SK-N-MC (cell line): ENCODE measurements around the gene CACNA2D4.

ENCODE experiments used
- DNase-seq: peaks from one replicate; pipeline ENCODE4 v3.0.0-alpha.2; 2011; ENCODE audit warnings: low read depth, low spot score
- H3K27ac ChIP-seq: fragments of 200-600 bp; sonication (generic); 2 replicates; pipeline ENCODE4 v1.5.1; 2016; ENCODE audit warnings: mixed run types
- H3K36me3 ChIP-seq: fragments of 200-600 bp; sonication (generic); 2 replicates; pipeline ENCODE4 v1.6.1; 2017; ENCODE audit warnings: antibody characterized with exemption, low read length, mixed read lengths; ENCODE audit not compliant: insufficient read depth
- H3K4me3 ChIP-seq: fragments of 200-600 bp; sonication (generic); 2 replicates; pipeline ENCODE4 v1.5.1; 2016
- H3K9ac ChIP-seq: fragments of 200-600 bp; sonication (generic); 2 replicates; pipeline ENCODE4 v1.8.0; 2017; ENCODE audit warnings: mixed run types, mixed read lengths; ENCODE audit not compliant: insufficient read length
- H3K9me3 ChIP-seq: fragments of 200-600 bp; sonication (generic); 2 replicates; pipeline ENCODE4 v1.6.1; 2017; ENCODE audit warnings: low read depth, mild to moderate bottlenecking, antibody characterized with exemption, low read length, moderate library complexity, mixed read lengths
- EZH2 ChIP-seq: fragments of 200-600 bp; sonication (generic); IDR thresholded peaks from one replicate; pipeline ENCODE4 v1.6.1; 2017; ENCODE audit warnings: antibody characterized with exemption
- FOXP2 ChIP-seq: optimal IDR thresholded peaks from 2 replicates; pipeline ENCODE3; 2011; ENCODE audit warnings: mild to moderate bottlenecking, moderate library complexity; ENCODE audit not compliant: insufficient read depth; ENCODE audit errors: extremely low read length, control extremely low read depth
- POLR2AphosphoS5 ChIP-seq: IDR thresholded peaks from 2 replicates; pipeline ENCODE4 v1.6.1; 2012; ENCODE audit warnings: mild to moderate bottlenecking, low read depth, low read length, borderline replicate concordance

The CACNA2D4 gene

DNA sequence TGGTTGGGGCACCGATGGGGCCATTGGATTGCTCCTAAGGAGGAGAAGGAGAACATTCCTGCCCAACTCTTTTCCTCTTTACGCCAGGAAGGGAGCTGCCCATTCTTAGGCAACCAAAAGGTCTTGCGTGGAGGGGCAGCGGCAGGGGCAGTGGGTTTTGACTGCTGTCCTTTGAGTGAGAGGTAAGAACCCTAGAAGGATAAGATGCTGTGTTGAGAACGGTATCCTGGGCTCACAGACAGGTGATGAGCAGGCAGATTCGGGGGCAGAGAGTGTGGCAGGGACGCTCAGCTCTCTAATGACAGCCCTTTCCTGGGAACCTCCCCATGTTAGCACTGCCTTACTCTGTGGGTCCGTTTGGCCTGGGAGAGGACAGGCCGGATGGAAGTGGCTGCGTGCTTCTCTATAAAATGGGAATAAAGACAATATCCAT is 84.8 kb downstream of the CACNA2D4 start:
- Histone ChIP-seq H3K36me3 (no peaks in the 10 kb centered on the region), H3K9ac (no peak overlapping the region), H3K27ac (no peak overlapping the region), H3K4me3 (no peak overlapping the region), H3K9me3 (no peaks in the 10 kb centered on the region)
- DNase-seq: no peak
- TF ChIP-seq FOXP2 (no peak), POLR2AphosphoS5 (no peak), EZH2 (no peak)

DNA sequence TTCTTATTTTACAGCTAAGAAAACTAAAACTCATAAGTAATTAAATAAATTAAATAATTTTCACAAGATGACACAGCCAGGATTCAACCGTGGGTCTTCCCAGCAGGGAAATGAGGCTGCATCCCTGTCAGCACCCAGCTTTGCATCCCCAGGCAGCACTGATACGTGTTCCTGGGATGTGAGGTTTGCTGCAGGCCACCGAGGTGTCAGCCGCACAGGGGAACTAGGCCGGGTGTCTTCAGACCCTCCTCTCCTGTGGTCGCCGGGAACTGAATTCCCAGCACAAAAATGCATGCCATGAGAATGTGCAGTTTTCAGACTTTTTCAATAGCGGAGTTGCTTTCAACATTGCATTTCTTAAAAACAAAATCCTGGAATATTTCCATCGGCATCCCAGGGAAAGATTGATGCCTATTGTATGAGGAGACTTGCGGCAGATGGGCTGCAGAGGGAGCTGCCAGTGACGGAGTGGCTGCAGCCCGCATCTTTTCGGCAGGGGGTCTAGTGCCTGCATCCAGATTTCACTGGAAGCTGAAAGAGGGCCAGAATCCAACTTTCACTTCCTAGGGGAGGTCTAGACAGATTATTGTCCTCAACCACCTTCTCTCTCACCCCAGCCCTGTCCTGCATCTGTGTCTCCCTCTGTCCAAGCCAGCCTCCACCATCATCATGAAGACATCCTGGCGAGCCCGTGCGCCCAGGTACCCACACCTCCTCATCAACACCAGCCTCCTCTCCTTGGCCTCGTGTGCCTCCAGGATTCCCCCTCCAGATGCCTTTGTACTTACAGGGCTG is 85.5 kb downstream of the CACNA2D4 start:
- no peak overlapping the region for H3K4me3 ChIP-seq
- no peak overlapping the region for H3K27ac ChIP-seq
- no peaks in the 10 kb centered on the region for H3K9me3 ChIP-seq

DNA sequence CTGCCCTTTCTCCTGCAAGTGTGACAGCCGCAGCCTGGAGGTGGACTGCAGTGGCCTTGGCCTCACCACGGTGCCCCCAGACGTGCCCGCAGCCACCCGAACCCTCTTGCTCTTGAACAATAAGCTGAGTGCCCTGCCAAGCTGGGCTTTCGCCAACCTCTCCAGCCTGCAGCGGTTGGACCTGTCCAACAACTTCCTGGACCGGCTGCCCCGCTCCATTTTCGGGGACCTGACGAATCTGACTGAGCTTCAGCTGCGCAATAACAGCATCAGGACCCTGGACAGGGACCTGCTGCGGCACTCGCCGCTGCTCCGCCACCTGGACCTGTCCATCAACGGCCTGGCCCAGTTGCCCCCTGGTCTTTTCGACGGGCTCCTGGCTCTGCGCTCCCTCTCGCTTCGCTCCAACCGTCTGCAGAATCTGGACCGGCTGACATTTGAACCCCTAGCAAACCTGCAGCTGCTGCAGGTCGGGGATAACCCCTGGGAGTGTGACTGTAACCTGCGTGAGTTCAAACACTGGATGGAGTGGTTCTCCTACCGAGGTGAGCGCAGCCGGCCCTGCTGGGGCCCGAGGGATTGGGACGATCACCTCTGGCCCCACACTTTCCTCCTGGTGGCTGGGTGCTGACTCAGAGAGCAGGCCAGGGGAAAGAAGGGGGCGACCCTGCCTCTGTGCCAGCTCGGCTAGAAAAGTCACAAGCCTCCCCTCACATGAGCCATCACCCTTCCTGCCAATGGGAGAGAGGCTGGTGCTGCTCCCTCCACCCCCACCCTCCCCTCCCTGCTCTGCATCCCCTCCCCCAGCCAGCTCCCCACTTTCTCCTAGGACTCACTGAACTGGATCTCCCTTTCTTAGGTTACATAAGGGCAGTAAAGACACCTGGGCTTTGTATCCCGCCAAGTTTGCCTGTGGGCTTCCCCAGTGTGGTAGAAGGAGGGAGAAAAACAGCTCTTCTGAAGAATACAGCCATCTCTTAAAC is 87.2 kb downstream of the CACNA2D4 start:
- no peak overlapping the region for H3K27ac ChIP-seq
- TF ChIP-seq POLR2AphosphoS5 (no peak), FOXP2 (no peak), EZH2 (no peak)
- no peak overlapping the region for H3K4me3 ChIP-seq
- DNase-seq: no peak
- no peaks in the 10 kb centered on the region for H3K9me3 ChIP-seq
- H3K9ac ChIP-seq: no peak overlapping the region
- H3K36me3 ChIP-seq: no peaks in the 10 kb centered on the region

More for the DNA sequence above, 85.5 kb downstream of the CACNA2D4 start:
- no peak for DNase-seq
- H3K36me3 ChIP-seq: no peaks in the 10 kb centered on the region
- TF ChIP-seq FOXP2 (no peak), POLR2AphosphoS5 (no peak), EZH2 (no peak)
- H3K9ac ChIP-seq: no peak overlapping the region

DNA sequence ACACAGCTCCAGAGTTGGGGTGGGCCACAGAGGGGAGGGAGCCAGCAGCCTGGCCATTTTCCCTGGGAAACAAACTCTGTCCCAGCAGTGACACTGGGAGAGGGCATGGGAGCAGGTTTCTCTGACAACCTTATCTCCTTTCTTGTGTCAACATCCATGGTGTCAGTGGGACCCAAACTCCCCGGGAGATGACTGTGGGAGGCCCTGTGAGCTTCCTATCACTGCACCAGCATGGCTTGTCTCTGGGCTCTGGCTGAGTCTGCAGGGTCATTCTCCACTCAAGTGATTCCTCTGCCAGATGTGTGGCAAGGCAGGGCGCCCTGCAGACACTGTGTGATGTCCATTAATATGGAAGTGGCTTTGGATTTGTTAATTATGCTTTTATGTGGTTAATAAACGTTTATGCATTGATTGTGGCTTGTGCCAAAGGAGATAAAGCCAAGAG is 88.0 kb downstream of the CACNA2D4 start:
- no peak overlapping the region for H3K9ac ChIP-seq
- no peaks in the 10 kb centered on the region for H3K9me3 ChIP-seq
- H3K27ac ChIP-seq: no peak overlapping the region
- H3K4me3 ChIP-seq: no peak overlapping the region
- no peak for DNase-seq
- no peak for TF ChIP-seq POLR2AphosphoS5
- TF ChIP-seq FOXP2: no peak
- TF ChIP-seq EZH2: no peak
- H3K36me3 ChIP-seq: no peaks in the 10 kb centered on the region

DNA sequence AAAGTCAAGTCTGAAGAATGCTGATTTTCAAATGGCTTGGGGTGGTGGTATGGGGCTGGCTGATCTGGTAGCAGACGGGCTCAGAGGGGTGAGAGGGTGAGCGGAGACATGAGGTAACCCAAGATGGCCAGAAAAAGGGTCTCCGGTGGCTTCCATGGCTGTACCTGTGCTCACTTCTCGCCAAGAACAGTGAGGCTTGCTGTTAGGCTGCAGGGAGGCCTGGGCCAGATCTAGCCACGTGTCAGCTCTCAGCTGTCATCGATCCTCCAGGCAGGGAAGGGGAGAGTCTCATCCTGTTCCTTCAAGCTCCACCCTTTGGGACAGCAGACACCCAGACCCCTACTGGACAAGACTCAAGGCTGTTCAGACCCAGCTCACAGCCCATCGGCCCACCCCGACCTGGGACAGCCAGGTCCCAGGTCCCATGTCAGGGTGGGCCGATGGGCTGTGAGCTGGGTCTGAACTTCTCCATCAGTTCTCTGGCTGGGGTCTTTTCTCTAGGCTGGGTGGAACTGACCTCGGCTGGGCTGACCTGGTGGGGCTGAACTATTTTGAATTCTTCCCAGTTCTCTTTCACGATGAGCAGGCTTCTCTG is 89.0 kb downstream of the CACNA2D4 start:
- DNase-seq: no peak

DNA sequence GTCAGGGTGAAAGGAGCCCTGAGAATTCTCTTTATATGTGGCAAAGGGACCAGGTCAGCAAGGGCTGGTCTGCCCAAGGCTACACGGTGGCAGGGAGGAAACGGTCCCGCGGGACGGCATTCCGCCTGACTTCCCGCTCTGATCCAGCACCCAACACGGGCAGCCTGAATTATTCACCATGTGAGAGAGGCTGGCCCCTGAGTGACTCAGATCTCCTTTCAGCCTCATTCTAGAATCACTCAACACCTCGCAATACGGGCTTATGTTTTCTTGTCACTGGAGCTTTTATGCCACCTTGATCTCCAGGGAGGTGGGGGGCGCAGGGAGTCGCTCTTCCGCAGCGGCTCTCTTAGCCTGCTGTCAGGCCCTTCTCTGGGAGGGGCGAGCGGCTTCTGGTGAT is 89.6 kb downstream of the CACNA2D4 start:
- no peak overlapping the region for H3K9ac ChIP-seq
- TF ChIP-seq POLR2AphosphoS5 (no peak), EZH2 (no peak), FOXP2 (no peak)
- H3K4me3 ChIP-seq: no peak overlapping the region
- no peaks in the 10 kb centered on the region for H3K36me3 ChIP-seq
- no peak for DNase-seq
- H3K27ac ChIP-seq: no peak overlapping the region
- H3K9me3 ChIP-seq: no peaks in the 10 kb centered on the region

More for the DNA sequence above, 89.0 kb downstream of the CACNA2D4 start:
- H3K27ac ChIP-seq: no peak overlapping the region
- TF ChIP-seq EZH2: no peak
- TF ChIP-seq FOXP2: no peak
- no peak for TF ChIP-seq POLR2AphosphoS5
- H3K4me3 ChIP-seq: no peak overlapping the region
- no peak overlapping the region for H3K9ac ChIP-seq
- no peaks in the 10 kb centered on the region for H3K36me3 ChIP-seq
- H3K9me3 ChIP-seq: no peaks in the 10 kb centered on the region

DNA sequence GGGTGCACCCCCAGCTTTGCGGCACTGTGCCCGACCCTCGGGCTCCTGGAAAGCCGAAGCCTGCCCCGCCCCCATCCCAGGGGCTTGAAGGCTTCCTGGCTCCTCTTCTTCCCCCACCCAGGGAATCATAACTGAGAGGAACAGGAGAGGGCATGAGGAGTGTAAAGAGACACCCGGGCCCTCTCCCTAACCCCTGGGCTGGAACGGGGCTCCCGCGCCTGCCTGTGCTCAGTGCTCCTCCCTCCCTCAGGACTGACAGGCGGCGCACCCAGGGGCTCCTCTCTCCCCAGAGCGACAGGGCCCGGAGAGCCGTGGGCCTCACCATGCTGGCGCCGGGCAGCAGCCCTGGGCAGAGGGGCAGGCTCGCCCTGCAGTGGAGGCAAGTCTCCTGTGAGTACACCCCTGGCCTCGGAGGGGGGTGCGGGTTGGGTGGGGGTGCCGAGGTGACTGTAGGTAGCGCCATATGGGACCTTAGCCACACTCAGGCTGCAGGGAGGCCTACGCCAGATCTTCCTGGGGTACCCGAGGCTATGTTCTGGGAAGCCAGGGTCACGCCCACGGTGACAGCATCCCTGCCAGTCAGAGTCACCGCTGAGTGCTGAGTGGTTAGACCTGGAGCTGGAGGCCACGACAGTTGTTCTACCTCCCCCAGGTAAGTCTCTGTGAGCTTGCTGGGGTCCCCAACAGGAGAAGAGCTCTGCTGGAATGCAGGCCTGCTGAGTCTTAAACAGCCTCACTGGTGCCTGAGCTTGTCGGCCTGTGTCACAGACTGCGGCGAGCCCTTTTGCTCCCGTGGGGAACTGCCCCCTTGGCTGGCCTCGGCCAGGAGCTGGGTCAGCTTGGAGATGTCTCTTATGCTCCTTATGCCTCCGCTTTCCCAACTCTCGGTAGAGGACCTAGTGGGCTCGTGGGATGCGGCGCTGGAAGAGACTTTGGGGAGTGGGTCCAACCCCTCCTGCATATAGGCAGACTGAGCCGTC is 90.3 kb downstream of the CACNA2D4 start:
- no peaks in the 10 kb centered on the region for H3K9me3 ChIP-seq
- DNase-seq: no peak
- no peak overlapping the region for H3K9ac ChIP-seq
- no peak for TF ChIP-seq POLR2AphosphoS5
- TF ChIP-seq FOXP2: no peak
- TF ChIP-seq EZH2: no peak
- no peak overlapping the region for H3K4me3 ChIP-seq
- H3K27ac ChIP-seq: no peak overlapping the region
- no peaks in the 10 kb centered on the region for H3K36me3 ChIP-seq
